OCI-LY1 (cell line): ENCODE measurements around the gene VWA8.

Experiments used
- CTCF ChIP-seq: fragments of 200-600 bp; sonication (generic), shearing (Covaris generic); IDR thresholded peaks from 2 replicates; pipeline ENCODE4 v1.5.1; 2017; ENCODE audit warnings: mild to moderate bottlenecking, antibody characterized with exemption, low read length, moderate library complexity, mixed read lengths
- EZH2 ChIP-seq: fragments of 200-600 bp; sonication (generic), shearing (Covaris generic); IDR thresholded peaks from 2 replicates; pipeline ENCODE4 v1.8.0; 2017; ENCODE audit warnings: borderline replicate concordance, mixed run types, mild to moderate bottlenecking, antibody characterized with exemption, low read length, moderate library complexity, mixed read lengths

GRCh38 chr13:41952749-41953148 lies 8.2 kb downstream of the VWA8 start:
- TF ChIP-seq CTCF = no peak
- TF ChIP-seq EZH2 = no peak
